GM03348 (cell line): ENCODE data around the gene CALD1.

Source experiments
- DNase-seq: peaks from one replicate; pipeline ENCODE4 v3.0.0; 2012; ENCODE audit warnings: low spot score

Gene CALD1

GRCh38 chr7:134778941-134779740, at the start of gene CALD1:
Gene CALD1, plus strand, starts transcription at chr7:134779634. Its CDS starts 88,100 bp downstream, at chr7:134867734.
- peak; percentile 91 for DNase-seq

- no peak for DNase-seq
These were observed 49.5 kb upstream of the CALD1 start for GRCh38 chr7:134729895-134730294.

GRCh38 chr7:134730411-134730829, 49.0 kb upstream of the CALD1 start:
- DNase-seq: peak; percentile 36

GRCh38 chr7:134731616-134732015, 47.8 kb upstream of the CALD1 start:
- no peak for DNase-seq

- no peak for DNase-seq
These were observed 46.7 kb upstream of the CALD1 start for GRCh38 chr7:134732728-134733127.

GRCh38 chr7:134736381-134736780, 43.1 kb upstream of the CALD1 start:
- no peak for DNase-seq

GRCh38 chr7:134737566-134738345, 41.7 kb upstream of the CALD1 start:
- DNase-seq: peak; percentile 72

GRCh38 chr7:134739362-134739761, 40.1 kb upstream of the CALD1 start:
- no peak for DNase-seq

GRCh38 chr7:134740376-134740775, 39.1 kb upstream of the CALD1 start:
- DNase-seq: no peak

- peak; percentile 85 for DNase-seq
These were observed 37.4 kb upstream of the CALD1 start for GRCh38 chr7:134741907-134742635.

GRCh38 chr7:134742688-134743350, 36.6 kb upstream of the CALD1 start:
- DNase-seq: peak; percentile 76

- no peak for DNase-seq
These were observed 34.9 kb upstream of the CALD1 start for GRCh38 chr7:134744569-134744968.

GRCh38 chr7:134747326-134747725, 32.1 kb upstream of the CALD1 start:
- no peak for DNase-seq

GRCh38 chr7:134750083-134751062, 29.1 kb upstream of the CALD1 start:
- peak; percentile 42 for DNase-seq

- peak; percentile 46 for DNase-seq
These were observed 27.3 kb upstream of the CALD1 start for GRCh38 chr7:134752006-134752760.

GRCh38 chr7:134755422-134756022, 23.9 kb upstream of the CALD1 start:
- peak; percentile 62 for DNase-seq

GRCh38 chr7:134757938-134758337, 21.5 kb upstream of the CALD1 start:
- DNase-seq: no peak

GRCh38 chr7:134758981-134759380, 20.5 kb upstream of the CALD1 start:
- no peak for DNase-seq

- no peak for DNase-seq
These were observed 18.2 kb upstream of the CALD1 start for GRCh38 chr7:134761266-134761665.

- no peak for DNase-seq
These were observed 15.5 kb upstream of the CALD1 start for GRCh38 chr7:134763960-134764359.
